ENCODE measurements around the gene CDCA8. TPM values are rescaled to one million over a fixed set of nuclear protein-coding genes. Genes with fewer than 3 reads are reported as not detected.

Gene CDCA8
- total RNA-seq, 2 donors from 2014 or later = 0.27 to 0.35 TPM

GRCh38 chr1:37663426-37664000, 28.8 kb upstream of the CDCA8 start:
- Histone ChIP-seq H3K4me3 (no peak overlapping the region), H3K27ac (no peak overlapping the region), H3K27me3 (replicated peaks; ENCODE audit: insufficient read depth) (no peaks in the 10 kb centered on the region), H3K4me1 (ENCODE audit: control insufficient read depth in 1 of 2, low read depth in 2 of 2) (no peaks in the 10 kb centered on the region), H3K36me3 (no peaks in the 10 kb centered on the region), H3K9me3 (no peaks in the 10 kb centered on the region)
- DNase-seq (ENCODE audit: low spot score) (no peak), ATAC-seq (ENCODE audit: insufficient number of reproducible peaks, low FRiP score, low read depth) (no peak)
- no peak for TF ChIP-seq CTCF (IDR thresholded peaks at IDR 0.05)

- Histone ChIP-seq H3K27ac (no peak overlapping the region), H3K4me1 (ENCODE audit: control insufficient read depth in 1 of 2, low read depth in 2 of 2) (no peaks in the 10 kb centered on the region), H3K27me3 (replicated peaks; ENCODE audit: insufficient read depth) (no peaks in the 10 kb centered on the region), H3K4me3 (no peak overlapping the region), H3K9me3 (no peaks in the 10 kb centered on the region), H3K36me3 (no peaks in the 10 kb centered on the region)
- ATAC-seq (ENCODE audit: insufficient number of reproducible peaks, low FRiP score, low read depth) (no peak), DNase-seq (ENCODE audit: low spot score) (no peak)
- TF ChIP-seq CTCF (IDR thresholded peaks at IDR 0.05) = no peak
These were observed 26.0 kb upstream of the CDCA8 start for GRCh38 chr1:37666241-37666867.

- no peaks in the 10 kb centered on the region for H3K9me3 ChIP-seq
- ATAC-seq (ENCODE audit: insufficient number of reproducible peaks, low FRiP score, low read depth) (no peak), DNase-seq (ENCODE audit: low spot score) (no peak)
- H3K4me1 ChIP-seq (ENCODE audit: control insufficient read depth in 1 of 2, low read depth in 2 of 2) = no peaks in the 10 kb centered on the region
- no peak overlapping the region for H3K27ac ChIP-seq
- no peaks in the 10 kb centered on the region for H3K27me3 ChIP-seq (replicated peaks; ENCODE audit: insufficient read depth)
- H3K4me3 ChIP-seq = no peak overlapping the region
- no peak for TF ChIP-seq CTCF (IDR thresholded peaks at IDR 0.05)
- H3K36me3 ChIP-seq = no peaks in the 10 kb centered on the region
These were observed 25.2 kb upstream of the CDCA8 start for GRCh38 chr1:37667023-37667671.

GRCh38 chr1:37670133-37670532, 22.2 kb upstream of the CDCA8 start:
- no peaks in the 10 kb centered on the region for H3K27me3 ChIP-seq (replicated peaks; ENCODE audit: insufficient read depth)
- DNase-seq (ENCODE audit: low spot score) (no peak), ATAC-seq (ENCODE audit: insufficient number of reproducible peaks, low FRiP score, low read depth) (no peak)
- H3K36me3 ChIP-seq = no peaks in the 10 kb centered on the region
- TF ChIP-seq CTCF (IDR thresholded peaks at IDR 0.05) = no peak
- H3K4me3 ChIP-seq = no peak overlapping the region
- H3K4me1 ChIP-seq (ENCODE audit: control insufficient read depth in 1 of 2, low read depth in 2 of 2) = no peaks in the 10 kb centered on the region
- no peaks in the 10 kb centered on the region for H3K9me3 ChIP-seq
- no peak overlapping the region for H3K27ac ChIP-seq

GRCh38 chr1:37671261-37671660, 21.1 kb upstream of the CDCA8 start:
- H3K4me1 ChIP-seq (ENCODE audit: control insufficient read depth in 1 of 2, low read depth in 2 of 2) = no peaks in the 10 kb centered on the region
- no peaks in the 10 kb centered on the region for H3K36me3 ChIP-seq
- no peak overlapping the region for H3K4me3 ChIP-seq
- H3K9me3 ChIP-seq = no peaks in the 10 kb centered on the region
- no peak for TF ChIP-seq CTCF (IDR thresholded peaks at IDR 0.05)
- H3K27me3 ChIP-seq (replicated peaks; ENCODE audit: insufficient read depth) = no peaks in the 10 kb centered on the region
- no peak for ATAC-seq (ENCODE audit: insufficient number of reproducible peaks, low FRiP score, low read depth)
- H3K27ac ChIP-seq = no peak overlapping the region
- DNase-seq (ENCODE audit: low spot score) = no peak

Data from thoracic aorta (tissue), 2 donors.